HG02943 (cell line): ENCODE results near the gene NDUFAF2.
"Not testable (repeated sequence)": the region's sequence is repeated elsewhere in the genome, so short reads cannot be mapped to it uniquely, and the experiment has no call there.

Source experiments
- ATAC-seq: cut with Tn5 transposase; IDR thresholded peaks from one replicate; pipeline ENCODE4 v1.9.1; 2021; ENCODE audit warnings: mild to moderate bottlenecking, low read depth, moderate library complexity; ENCODE audit not compliant: unreplicated experiment

NDUFAF2 gene

GRCh38 chr5:61163905-61164304 lies 218.9 kb downstream of the NDUFAF2 start:
- ATAC-seq: no peak

GRCh38 chr5:61167382-61167781 lies 222.4 kb downstream of the NDUFAF2 start:
- ATAC-seq: no peak

GRCh38 chr5:61168951-61169350 lies 223.9 kb downstream of the NDUFAF2 start:
- no peak for ATAC-seq

- ATAC-seq: no peak
Observed at GRCh38 chr5:61171479-61171878, 226.5 kb downstream of the NDUFAF2 start.

GRCh38 chr5:61176631-61177030 lies 231.6 kb downstream of the NDUFAF2 start:
- ATAC-seq: no peak

DNA sequence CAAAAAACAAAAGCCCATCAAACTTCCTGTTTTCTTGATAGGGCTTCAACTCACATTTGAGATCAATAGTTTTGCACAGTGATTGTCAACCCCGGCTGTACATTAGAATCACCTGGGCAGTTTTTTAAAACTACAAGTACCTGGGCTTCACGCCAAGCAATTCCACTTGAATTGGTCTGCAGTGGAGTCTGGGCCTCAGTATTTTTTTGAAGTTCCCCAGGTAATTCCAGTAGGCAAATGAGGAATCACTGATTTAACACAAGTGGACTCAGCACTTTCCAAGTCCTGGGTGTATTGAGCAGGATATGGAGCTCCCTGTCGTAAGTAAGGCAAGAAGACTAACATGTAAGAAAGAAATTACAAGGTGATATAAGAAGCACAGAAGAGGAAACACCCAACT lies 232.1 kb downstream of the NDUFAF2 start:
- ATAC-seq: no peak

DNA sequence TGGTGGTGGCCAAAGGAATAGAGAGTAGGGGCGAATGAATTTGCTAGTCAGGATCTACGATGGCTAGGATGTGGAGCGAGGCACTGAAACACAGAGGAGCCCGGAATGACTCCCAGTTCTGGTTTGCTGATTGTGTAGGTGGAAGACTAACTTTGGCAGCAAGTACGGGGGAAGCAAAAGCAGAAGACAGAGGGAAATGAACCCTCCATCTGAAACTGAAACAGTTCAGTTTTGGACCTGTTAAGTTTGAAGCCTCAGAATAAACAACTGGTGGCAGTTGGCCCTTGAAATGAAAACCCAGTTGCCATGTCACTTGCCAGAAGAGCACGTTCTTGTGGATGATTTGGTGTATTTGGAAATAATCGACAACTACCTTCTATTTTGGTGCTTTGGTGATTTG lies 232.7 kb downstream of the NDUFAF2 start:
- ATAC-seq: peak; percentile 81

DNA sequence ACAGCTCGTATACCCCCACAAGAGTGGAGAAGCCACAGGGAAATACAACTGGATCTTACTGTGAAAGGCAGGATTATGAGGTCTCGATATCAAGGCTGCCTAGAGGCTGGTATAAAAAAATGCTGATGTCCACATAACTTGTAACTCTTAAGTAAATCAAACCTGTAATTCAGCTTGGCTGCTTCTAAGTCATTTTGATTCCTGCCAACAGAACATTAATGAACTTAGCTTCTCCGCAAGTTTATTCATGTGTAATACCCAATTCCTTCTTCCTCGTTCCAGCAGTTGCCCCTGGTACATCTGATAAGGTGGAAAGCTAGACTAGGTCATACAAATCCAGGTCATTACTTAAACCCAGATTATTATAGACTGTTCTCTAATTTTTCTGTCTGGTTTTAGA lies 233.7 kb downstream of the NDUFAF2 start:
- no peak for ATAC-seq

- no peak for ATAC-seq
Observed at GRCh38 chr5:61180886-61181285, 235.9 kb downstream of the NDUFAF2 start.

GRCh38 chr5:61182449-61182848 lies 237.4 kb downstream of the NDUFAF2 start:
- no peak for ATAC-seq

DNA sequence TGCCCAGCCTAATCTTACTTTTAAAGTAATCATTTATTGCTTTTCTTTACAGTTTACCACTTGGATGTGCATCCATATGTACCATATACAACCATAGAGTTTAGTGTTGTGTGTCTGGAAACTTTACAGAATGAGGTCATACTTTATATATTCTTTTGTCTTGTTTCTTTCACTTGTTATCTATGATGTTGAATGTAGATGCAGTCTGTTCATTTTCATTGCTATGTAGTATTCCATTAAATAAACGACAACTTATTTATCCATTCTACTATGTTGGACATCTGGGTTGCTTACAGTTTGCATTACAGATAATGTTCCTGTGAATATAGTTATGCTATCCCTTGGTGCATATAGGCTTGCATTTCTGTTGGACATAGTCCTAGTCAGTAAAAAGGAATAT lies 238.5 kb downstream of the NDUFAF2 start:
- no peak for ATAC-seq

- ATAC-seq: no peak
Observed at GRCh38 chr5:61184708-61185107, 239.7 kb downstream of the NDUFAF2 start.

- no peak for ATAC-seq
Observed at GRCh38 chr5:61186634-61187033, 241.6 kb downstream of the NDUFAF2 start.

DNA sequence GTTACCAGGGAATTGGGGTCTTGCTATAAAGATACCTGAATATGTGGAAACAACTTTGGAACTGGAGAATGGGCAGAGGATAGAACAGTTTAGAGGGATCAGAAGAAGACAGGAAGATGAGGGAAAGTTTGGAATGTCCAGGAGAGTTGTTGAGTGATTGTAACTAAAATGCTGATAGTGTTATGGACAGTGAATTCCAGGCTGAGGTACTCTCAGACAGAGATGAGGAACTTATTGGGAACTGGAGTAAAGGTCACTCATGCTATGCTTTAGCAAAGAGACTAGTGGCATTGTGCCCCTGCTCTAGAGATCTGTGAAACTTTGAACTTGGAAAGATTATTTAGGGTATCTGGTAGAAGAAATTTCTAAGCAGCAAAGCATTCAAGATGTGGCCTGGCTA lies 242.3 kb downstream of the NDUFAF2 start:
- ATAC-seq: not testable (repeated sequence)

DNA sequence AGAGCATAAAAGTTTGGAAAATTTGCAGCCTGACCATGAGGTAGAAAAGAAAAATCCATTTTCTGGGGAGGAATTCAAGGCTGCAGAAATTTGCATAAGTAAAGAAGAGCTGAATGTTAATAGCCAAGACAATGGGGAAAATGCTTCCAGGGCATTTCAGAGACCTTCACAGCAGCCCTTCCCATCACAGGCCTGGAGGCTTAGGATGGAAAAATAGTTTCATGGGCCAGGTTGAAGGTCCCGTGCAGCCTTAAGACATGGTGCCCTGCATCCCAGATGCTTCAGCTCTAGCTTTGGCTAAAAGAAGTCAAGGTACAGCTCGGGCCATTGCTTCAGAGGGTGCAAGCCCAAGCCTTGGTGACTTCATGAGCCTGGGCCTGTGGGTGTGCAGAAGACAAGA lies 242.8 kb downstream of the NDUFAF2 start:
- not testable (repeated sequence) for ATAC-seq

GRCh38 chr5:61198606-61199005 lies 253.6 kb downstream of the NDUFAF2 start:
- no peak for ATAC-seq

- no peak for ATAC-seq
Observed at GRCh38 chr5:61200582-61201155, 255.7 kb downstream of the NDUFAF2 start.

- ATAC-seq: no peak
Observed at GRCh38 chr5:61202213-61202612, 257.2 kb downstream of the NDUFAF2 start.
